K562 (cell line): Measurements from ENCODE around the gene CTDSPL2. TPM values are rescaled to one million over a fixed set of nuclear protein-coding genes. Genes with fewer than 3 reads are reported as not detected.
A peak's percentile ranks its signal among the peaks of the same experiment; 100 is the strongest.

Source experiments
- DPF2 ChIP-seq: fragments of 450-650 bp; IDR thresholded peaks from 2 replicates; pipeline ENCODE4 v1.6.1; 2016
- JUN ChIP-seq, 2 experiments: sonication (generic) in 1 of 2; formaldehyde crosslinking in 1 of 2; IDR thresholded peaks; 2 replicates each; pipeline versions ENCODE4 v1.6.1 to v1.8.0; 2012 to 2022; ENCODE audit warnings: borderline replicate concordance in 2 of 2, mild to moderate bottlenecking in 2 of 2, improper control_type of control experiment in 1 of 2, low read depth in 1 of 2, low read length in 1 of 2, missing genetic modification reagents in 1 of 2
- MEF2D ChIP-seq: conservative IDR thresholded peaks from 2 replicates; pipeline ENCODE4 v1.6.1; 2016; ENCODE audit warnings: low read depth, missing genetic modification characterization, missing compliant biosample characterization
- polyA plus RNA-seq, 8 experiments: library from polyadenylated mRNA; depleted of rRNA in 4 of 8; stranded (reverse) in 5 of 8; unstranded in 3 of 8; fragments of >200 nt; fragmentation: Nextera tagmentation in 2 of 8; fragmentation: Illumina TruSeq in 1 of 8; extraction: Ambion mirVana in 2 of 8; extraction: Trizol in 1 of 8; gene quantifications; 2 replicates each; pipeline versions ENCODE4 v1.2.1 to v1.2.3, GENCODE V29; 2011 to 2014; ENCODE audit warnings: inconsistent platforms in 1 of 8, missing spikeins in 1 of 8
- total RNA-seq, 7 experiments: library from RNA; depleted of rRNA in 6 of 7; stranded (reverse); fragments of >200 nt in 6 of 7; fragmentation: Illumina TruSeq in 2 of 7; extraction: Trizol in 2 of 7; gene quantifications; 2 replicates each; pipeline versions ENCODE4 v1.2.1 to v1.2.3, GENCODE V29; 2011 to 2021; ENCODE audit warnings: low replicate concordance in 1 of 7
- TF ChIP-seq, protein P1 (sequence below): fragments of 250-450 bp; sonication (Bioruptor Pico); IDR thresholded peaks from 2 replicates; pipeline ENCODE4 v1.8.0; 2021; ENCODE audit warnings: moderate library complexity, mild to moderate bottlenecking, inconsistent platforms
- TF ChIP-seq, protein P2 (sequence below): fragments of 450-650 bp; IDR thresholded peaks from 2 replicates; pipeline ENCODE4 v1.6.1; 2016; ENCODE audit warnings: mild to moderate bottlenecking, moderate library complexity

CTDSPL2 gene
- total and polyA plus RNA-seq, 9 of the 15 experiments (the other 6 are each of a cell fraction or from before 2014, with no cell fraction given) = 16.8 to 79.0 (median 53.1) TPM

DNA sequence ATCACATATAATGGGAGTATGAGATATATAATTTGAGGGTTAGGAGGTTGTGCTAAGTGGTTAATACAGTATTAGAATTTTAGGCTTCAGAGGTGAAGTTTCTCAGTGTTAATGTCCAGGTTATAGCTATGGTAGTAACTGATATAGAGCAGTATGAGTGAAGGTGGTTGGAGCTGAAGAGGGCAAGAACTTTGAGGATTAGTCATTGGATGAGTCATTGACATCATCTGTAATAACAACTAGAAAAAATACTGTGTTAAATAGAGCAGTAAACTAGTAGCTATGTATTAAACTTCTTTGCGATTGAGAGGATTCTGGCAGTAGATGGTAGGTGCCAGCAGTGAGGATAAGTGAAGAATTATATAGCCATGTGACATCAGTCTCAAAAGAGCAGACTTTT is 62.0 kb downstream of the CTDSPL2 start (continued):
- TF ChIP-seq JUN (IDR thresholded peaks at IDR 0.05; ENCODE audit: borderline replicate concordance, low read depth, low read length) (peak; percentile 78; the same call in 1 of the 2 replicates), JUN (CRISPR knock-in tag; IDR thresholded peaks at IDR 0.05; ENCODE audit: borderline replicate concordance) (no peak), DPF2 (peak; percentile 50; the same call in 1 of the 2 replicates), MEF2D (tag) (no peak)
- TF ChIP-seq, protein P1, sequence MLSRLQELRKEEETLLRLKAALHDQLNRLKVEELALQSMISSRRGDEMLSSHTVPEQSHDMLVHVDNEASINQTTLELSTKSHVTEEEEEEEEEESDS (CRISPR knock-in tag) = no peak
- TF ChIP-seq, protein P2, sequence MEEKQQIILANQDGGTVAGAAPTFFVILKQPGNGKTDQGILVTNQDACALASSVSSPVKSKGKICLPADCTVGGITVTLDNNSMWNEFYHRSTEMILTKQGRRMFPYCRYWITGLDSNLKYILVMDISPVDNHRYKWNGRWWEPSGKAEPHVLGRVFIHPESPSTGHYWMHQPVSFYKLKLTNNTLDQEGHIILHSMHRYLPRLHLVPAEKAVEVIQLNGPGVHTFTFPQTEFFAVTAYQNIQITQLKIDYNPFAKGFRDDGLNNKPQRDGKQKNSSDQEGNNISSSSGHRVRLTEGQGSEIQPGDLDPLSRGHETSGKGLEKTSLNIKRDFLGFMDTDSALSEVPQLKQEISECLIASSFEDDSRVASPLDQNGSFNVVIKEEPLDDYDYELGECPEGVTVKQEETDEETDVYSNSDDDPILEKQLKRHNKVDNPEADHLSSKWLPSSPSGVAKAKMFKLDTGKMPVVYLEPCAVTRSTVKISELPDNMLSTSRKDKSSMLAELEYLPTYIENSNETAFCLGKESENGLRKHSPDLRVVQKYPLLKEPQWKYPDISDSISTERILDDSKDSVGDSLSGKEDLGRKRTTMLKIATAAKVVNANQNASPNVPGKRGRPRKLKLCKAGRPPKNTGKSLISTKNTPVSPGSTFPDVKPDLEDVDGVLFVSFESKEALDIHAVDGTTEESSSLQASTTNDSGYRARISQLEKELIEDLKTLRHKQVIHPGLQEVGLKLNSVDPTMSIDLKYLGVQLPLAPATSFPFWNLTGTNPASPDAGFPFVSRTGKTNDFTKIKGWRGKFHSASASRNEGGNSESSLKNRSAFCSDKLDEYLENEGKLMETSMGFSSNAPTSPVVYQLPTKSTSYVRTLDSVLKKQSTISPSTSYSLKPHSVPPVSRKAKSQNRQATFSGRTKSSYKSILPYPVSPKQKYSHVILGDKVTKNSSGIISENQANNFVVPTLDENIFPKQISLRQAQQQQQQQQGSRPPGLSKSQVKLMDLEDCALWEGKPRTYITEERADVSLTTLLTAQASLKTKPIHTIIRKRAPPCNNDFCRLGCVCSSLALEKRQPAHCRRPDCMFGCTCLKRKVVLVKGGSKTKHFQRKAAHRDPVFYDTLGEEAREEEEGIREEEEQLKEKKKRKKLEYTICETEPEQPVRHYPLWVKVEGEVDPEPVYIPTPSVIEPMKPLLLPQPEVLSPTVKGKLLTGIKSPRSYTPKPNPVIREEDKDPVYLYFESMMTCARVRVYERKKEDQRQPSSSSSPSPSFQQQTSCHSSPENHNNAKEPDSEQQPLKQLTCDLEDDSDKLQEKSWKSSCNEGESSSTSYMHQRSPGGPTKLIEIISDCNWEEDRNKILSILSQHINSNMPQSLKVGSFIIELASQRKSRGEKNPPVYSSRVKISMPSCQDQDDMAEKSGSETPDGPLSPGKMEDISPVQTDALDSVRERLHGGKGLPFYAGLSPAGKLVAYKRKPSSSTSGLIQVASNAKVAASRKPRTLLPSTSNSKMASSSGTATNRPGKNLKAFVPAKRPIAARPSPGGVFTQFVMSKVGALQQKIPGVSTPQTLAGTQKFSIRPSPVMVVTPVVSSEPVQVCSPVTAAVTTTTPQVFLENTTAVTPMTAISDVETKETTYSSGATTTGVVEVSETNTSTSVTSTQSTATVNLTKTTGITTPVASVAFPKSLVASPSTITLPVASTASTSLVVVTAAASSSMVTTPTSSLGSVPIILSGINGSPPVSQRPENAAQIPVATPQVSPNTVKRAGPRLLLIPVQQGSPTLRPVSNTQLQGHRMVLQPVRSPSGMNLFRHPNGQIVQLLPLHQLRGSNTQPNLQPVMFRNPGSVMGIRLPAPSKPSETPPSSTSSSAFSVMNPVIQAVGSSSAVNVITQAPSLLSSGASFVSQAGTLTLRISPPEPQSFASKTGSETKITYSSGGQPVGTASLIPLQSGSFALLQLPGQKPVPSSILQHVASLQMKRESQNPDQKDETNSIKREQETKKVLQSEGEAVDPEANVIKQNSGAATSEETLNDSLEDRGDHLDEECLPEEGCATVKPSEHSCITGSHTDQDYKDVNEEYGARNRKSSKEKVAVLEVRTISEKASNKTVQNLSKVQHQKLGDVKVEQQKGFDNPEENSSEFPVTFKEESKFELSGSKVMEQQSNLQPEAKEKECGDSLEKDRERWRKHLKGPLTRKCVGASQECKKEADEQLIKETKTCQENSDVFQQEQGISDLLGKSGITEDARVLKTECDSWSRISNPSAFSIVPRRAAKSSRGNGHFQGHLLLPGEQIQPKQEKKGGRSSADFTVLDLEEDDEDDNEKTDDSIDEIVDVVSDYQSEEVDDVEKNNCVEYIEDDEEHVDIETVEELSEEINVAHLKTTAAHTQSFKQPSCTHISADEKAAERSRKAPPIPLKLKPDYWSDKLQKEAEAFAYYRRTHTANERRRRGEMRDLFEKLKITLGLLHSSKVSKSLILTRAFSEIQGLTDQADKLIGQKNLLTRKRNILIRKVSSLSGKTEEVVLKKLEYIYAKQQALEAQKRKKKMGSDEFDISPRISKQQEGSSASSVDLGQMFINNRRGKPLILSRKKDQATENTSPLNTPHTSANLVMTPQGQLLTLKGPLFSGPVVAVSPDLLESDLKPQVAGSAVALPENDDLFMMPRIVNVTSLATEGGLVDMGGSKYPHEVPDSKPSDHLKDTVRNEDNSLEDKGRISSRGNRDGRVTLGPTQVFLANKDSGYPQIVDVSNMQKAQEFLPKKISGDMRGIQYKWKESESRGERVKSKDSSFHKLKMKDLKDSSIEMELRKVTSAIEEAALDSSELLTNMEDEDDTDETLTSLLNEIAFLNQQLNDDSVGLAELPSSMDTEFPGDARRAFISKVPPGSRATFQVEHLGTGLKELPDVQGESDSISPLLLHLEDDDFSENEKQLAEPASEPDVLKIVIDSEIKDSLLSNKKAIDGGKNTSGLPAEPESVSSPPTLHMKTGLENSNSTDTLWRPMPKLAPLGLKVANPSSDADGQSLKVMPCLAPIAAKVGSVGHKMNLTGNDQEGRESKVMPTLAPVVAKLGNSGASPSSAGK = no peak
